Caco-2 (cell line): ENCODE measurements around the gene NRP2. TPM values are rescaled to one million over a fixed set of nuclear protein-coding genes. Genes with fewer than 3 reads are reported as not detected.

Source experiments
- BruUV-seq: library from RNA; stranded (reverse); fragments of 400-500 nt; replicated peaks from 2 replicates; lab custom pipeline; 2021; lab: Mats Ljungman, UMichigan
- CTCF ChIA-PET: fragments of 300-600 bp; sonication (Branson Sonifier 250); formaldehyde crosslinking; loops from one replicate; lab custom pipeline; 2022; ENCODE audit warnings: antibody characterized with exemption; lab: Charles Lee
- POLR2A ChIA-PET: fragments of 300-600 bp; sonication (Branson Sonifier 250); formaldehyde crosslinking; loops from one replicate; lab custom pipeline; 2022; ENCODE audit warnings: antibody characterized with exemption; lab: Charles Lee
- DNase-seq, 2 experiments: peaks; one replicate each; pipeline versions ENCODE4 v3.0.0 to v3.0.0-alpha.2; 2020 to 2022
- H3K27me3 ChIP-seq: replicated peaks from 2 replicates; pipeline ENCODE4 v1.6.0; 2011; ENCODE audit warnings: low read length; ENCODE audit not compliant: control insufficient read depth, insufficient read depth
- H3K36me3 ChIP-seq: 2 replicates; pipeline ENCODE4 v1.5.1; 2011; ENCODE audit warnings: low read length; ENCODE audit not compliant: control insufficient read depth, insufficient read depth
- H3K4me1 ChIP-seq: fragments of 250-450 bp; sonication (Bioruptor Pico); 2 replicates; pipeline ENCODE4 v1.5.1; 2020; ENCODE audit warnings: mild to moderate bottlenecking
- H3K4me3 ChIP-seq: 2 replicates; pipeline ENCODE4 v1.5.1; 2011; ENCODE audit warnings: low read depth, mild to moderate bottlenecking, control low read depth, low read length
- H3K9me3 ChIP-seq: fragments of 250-450 bp; sonication (Bioruptor Pico); 2 replicates; pipeline ENCODE4 v1.5.1; 2020; ENCODE audit warnings: mild to moderate bottlenecking, moderate library complexity
- H3K27ac Mint-ChIP-seq: one replicate; pipeline ENCODE4 v1.8.0; 2022; ENCODE audit warnings: mixed read lengths; ENCODE audit not compliant: unreplicated experiment
- H3K27me3 Mint-ChIP-seq: one replicate; pipeline ENCODE4 v1.8.0; 2022; ENCODE audit warnings: mixed read lengths; ENCODE audit not compliant: insufficient read depth, unreplicated experiment
- H3K36me3 Mint-ChIP-seq: one replicate; pipeline ENCODE4 v1.8.0; 2022; ENCODE audit warnings: mild to moderate bottlenecking, mixed read lengths; ENCODE audit not compliant: insufficient read depth, unreplicated experiment
- H3K4me1 Mint-ChIP-seq: one replicate; pipeline ENCODE4 v1.8.0; 2022; ENCODE audit warnings: low read depth, mixed read lengths; ENCODE audit not compliant: unreplicated experiment
- H3K4me3 Mint-ChIP-seq: one replicate; pipeline ENCODE4 v1.8.0; 2022; ENCODE audit warnings: mild to moderate bottlenecking, moderate library complexity, mixed read lengths; ENCODE audit not compliant: unreplicated experiment
- H3K9me3 Mint-ChIP-seq: one replicate; pipeline ENCODE4 v1.8.0; 2022; ENCODE audit warnings: mixed read lengths; ENCODE audit not compliant: unreplicated experiment
- intact Hi-C: fragments of 100-400 bp; cut with micrococcal nuclease; formaldehyde crosslinking; loops from one replicate; pipeline ENCODE4 v1.10.0; 2022; ENCODE audit not compliant: unreplicated experiment
- total RNA-seq: library from RNA; stranded (reverse); gene quantifications from 2 replicates; pipeline ENCODE4 v1.2.3, GENCODE V29; 2022
- TF ChIP-seq, protein P1 (sequence below), 2 experiments: fragments of 200-600 bp in 1 of 2; IDR thresholded peaks; 1 replicate in 1 of 2; 2 replicates in 1 of 2; pipeline versions ENCODE4 v1.5.1 to v1.8.0; 2011 to 2022; ENCODE audit warnings: antibody characterized with exemption in 1 of 2, control low read depth in 1 of 2, inconsistent platforms in 1 of 2, low read depth in 1 of 2, low read length in 1 of 2, mild to moderate bottlenecking in 1 of 2, moderate library complexity in 1 of 2; ENCODE audit not compliant: insufficient read depth in 1 of 2, severe bottlenecking in 1 of 2, unreplicated experiment in 1 of 2

The NRP2 gene
- total RNA-seq, 1 experiment from 2014 or later: 96.9 TPM

DNA sequence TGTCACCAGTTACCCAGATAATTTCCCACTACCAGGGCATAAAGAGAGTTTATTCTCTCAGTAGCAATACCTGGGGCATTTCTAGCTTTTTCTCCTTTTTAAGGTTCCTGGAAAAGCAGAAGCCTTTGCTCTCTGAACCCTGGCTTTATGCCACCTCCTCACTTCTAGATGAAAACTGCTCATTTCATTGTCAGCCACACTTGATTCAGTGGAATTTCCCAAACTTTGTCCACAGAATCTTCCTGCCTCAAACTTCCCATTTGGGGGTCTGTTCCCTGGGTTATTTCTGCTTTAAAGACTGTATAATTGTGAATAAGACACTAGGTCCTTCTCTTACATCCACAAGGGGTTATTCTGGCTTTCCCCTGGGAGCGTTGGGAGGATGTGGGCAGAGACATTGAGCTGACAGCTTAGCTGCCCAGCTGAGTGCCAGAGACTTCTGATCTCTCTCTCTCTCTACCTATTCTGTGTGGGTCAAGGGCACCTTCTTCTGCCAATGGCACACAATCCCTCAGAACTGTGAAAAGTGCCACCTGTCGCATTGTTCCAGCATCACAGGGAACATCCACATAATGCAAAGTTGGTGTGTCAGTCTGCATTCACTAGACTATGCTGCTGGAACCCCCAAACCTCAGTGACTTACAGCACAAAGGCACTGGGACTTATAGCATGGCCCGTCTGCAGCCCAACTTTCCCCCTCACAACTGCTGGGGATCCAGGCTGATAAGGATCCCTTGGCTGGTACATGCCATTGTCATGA, 19.9 kb upstream of the NRP2 start:
- Mint-ChIP-seq H3K27me3 (no peaks in the 10 kb centered on the region), H3K36me3 (no peaks in the 10 kb centered on the region), H3K9me3 (peaks cover under 1% of the 10 kb centered on the region), H3K27ac (no peak overlapping the region), H3K4me3 (no peak overlapping the region), H3K4me1 (no peaks in the 10 kb centered on the region)
- DNase-seq: no peak
- CTCF ChIA-PET: interaction anchor here (0.6 kb wide), 1 partner anchor 19 kb away, joined by 3 read pairs; no protein-coding TSS in a partner anchor
- no peaks in the 10 kb centered on the region for H3K27me3 ChIP-seq
- intact Hi-C loops: no loop called here
- no peak overlapping the region for H3K4me3 ChIP-seq
- H3K9me3 ChIP-seq: no peaks in the 10 kb centered on the region
- POLR2A ChIA-PET: no interaction called here
- peaks cover 8% of the 10 kb centered on the region for H3K4me1 ChIP-seq
- TF ChIP-seq, protein P1, sequence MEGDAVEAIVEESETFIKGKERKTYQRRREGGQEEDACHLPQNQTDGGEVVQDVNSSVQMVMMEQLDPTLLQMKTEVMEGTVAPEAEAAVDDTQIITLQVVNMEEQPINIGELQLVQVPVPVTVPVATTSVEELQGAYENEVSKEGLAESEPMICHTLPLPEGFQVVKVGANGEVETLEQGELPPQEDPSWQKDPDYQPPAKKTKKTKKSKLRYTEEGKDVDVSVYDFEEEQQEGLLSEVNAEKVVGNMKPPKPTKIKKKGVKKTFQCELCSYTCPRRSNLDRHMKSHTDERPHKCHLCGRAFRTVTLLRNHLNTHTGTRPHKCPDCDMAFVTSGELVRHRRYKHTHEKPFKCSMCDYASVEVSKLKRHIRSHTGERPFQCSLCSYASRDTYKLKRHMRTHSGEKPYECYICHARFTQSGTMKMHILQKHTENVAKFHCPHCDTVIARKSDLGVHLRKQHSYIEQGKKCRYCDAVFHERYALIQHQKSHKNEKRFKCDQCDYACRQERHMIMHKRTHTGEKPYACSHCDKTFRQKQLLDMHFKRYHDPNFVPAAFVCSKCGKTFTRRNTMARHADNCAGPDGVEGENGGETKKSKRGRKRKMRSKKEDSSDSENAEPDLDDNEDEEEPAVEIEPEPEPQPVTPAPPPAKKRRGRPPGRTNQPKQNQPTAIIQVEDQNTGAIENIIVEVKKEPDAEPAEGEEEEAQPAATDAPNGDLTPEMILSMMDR (IDR thresholded peaks at IDR 0.05; ENCODE audit: insufficient read depth in 1 of 2, low read depth in 1 of 2, low read length in 1 of 2, severe bottlenecking in 1 of 2, unreplicated experiment in 1 of 2): no peak
- no TSS peak for BruUV-seq
- no peaks in the 10 kb centered on the region for H3K36me3 ChIP-seq

DNA sequence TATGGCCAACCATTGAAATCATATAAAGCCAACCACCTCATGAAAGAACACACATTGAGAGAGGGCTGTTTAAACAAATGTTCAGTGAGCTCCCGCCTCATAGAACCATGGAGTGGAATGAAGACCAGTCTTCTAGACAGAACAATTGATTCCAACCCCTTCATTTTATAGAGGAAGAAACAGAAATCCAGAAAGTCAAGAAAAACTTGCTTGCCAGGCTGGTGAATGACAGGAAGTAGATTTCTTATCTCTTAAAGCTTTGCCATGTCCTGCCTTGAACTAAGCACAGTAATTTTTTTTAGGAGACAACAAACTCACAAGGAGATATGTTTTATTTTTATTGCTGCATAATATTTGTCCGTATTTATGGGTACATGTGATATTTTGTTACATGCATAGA, 16.5 kb upstream of the NRP2 start:
- Mint-ChIP-seq H3K27me3 (no peaks in the 10 kb centered on the region), H3K4me1 (no peaks in the 10 kb centered on the region), H3K27ac (no peak overlapping the region), H3K9me3 (peaks cover 14% of the 10 kb centered on the region), H3K36me3 (no peaks in the 10 kb centered on the region), H3K4me3 (no peak overlapping the region)
- intact Hi-C loops: no loop called here
- TF ChIP-seq, protein P1 (IDR thresholded peaks at IDR 0.05; ENCODE audit: insufficient read depth in 1 of 2, low read depth in 1 of 2, low read length in 1 of 2, severe bottlenecking in 1 of 2, unreplicated experiment in 1 of 2): no peak
- H3K9me3 ChIP-seq: no peaks in the 10 kb centered on the region
- H3K27me3 ChIP-seq: no peaks in the 10 kb centered on the region
- no peak overlapping the region for H3K4me3 ChIP-seq
- peaks cover 8% of the 10 kb centered on the region for H3K4me1 ChIP-seq
- BruUV-seq: no TSS peak
- H3K36me3 ChIP-seq: no peaks in the 10 kb centered on the region
- POLR2A ChIA-PET: interaction anchor here (0.6 kb wide), 1 partner anchor 144 kb away, joined by 3 read pairs; no protein-coding TSS in a partner anchor
- CTCF ChIA-PET: interaction anchor here (0.9 kb wide), 1 partner anchor 10 kb away, joined by 3 read pairs; no protein-coding TSS in a partner anchor
- peak in 1 of 2 experiments; percentile 47 for DNase-seq

DNA sequence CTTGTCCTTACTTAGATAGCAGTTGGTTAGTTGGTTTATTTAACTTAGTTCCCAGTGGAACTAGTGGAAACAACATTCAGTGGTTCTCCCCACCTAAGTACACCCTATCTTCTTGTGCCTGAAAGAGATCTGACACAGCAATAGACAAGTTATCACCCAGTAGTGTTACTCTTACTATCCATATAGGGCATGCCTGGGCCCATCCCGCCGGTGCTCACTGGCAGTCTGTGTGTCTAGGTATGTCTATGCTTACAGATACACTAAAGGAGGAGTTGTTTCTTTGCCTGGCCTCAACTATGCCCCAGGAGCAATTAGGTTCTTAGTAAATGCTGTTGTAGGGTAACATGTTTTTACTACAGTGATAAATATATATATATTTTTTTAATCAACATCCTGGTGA, 12.0 kb upstream of the NRP2 start:
- ChIA-PET CTCF (no interaction called here), POLR2A (no interaction called here)
- no peaks in the 10 kb centered on the region for H3K4me1 Mint-ChIP-seq
- Histone ChIP-seq H3K27me3 (no peaks in the 10 kb centered on the region), H3K36me3 (no peaks in the 10 kb centered on the region), H3K4me3 (no peak overlapping the region), H3K4me1 (peaks cover 8% of the 10 kb centered on the region), H3K9me3 (no peaks in the 10 kb centered on the region)
- no peak for DNase-seq
- peaks cover 14% of the 10 kb centered on the region for H3K9me3 Mint-ChIP-seq
- TF ChIP-seq, protein P1 (IDR thresholded peaks at IDR 0.05; ENCODE audit: insufficient read depth in 1 of 2, low read depth in 1 of 2, low read length in 1 of 2, severe bottlenecking in 1 of 2, unreplicated experiment in 1 of 2): no peak
- no peak overlapping the region for H3K27ac Mint-ChIP-seq
- intact Hi-C loops: loop anchor here (10.0 kb wide), 1 partner anchor 1405 kb away; no protein-coding TSS in a partner anchor
- BruUV-seq: no TSS peak
- H3K36me3 Mint-ChIP-seq: no peaks in the 10 kb centered on the region
- H3K27me3 Mint-ChIP-seq: no peaks in the 10 kb centered on the region
- H3K4me3 Mint-ChIP-seq: no peak overlapping the region
